GM19452 (cell line): ENCODE data around the gene HLCS.

Experiments used
- ATAC-seq: cut with Tn5 transposase; IDR thresholded peaks from one replicate; pipeline ENCODE4 v1.9.1; 2021; ENCODE audit not compliant: unreplicated experiment

The HLCS gene

DNA sequence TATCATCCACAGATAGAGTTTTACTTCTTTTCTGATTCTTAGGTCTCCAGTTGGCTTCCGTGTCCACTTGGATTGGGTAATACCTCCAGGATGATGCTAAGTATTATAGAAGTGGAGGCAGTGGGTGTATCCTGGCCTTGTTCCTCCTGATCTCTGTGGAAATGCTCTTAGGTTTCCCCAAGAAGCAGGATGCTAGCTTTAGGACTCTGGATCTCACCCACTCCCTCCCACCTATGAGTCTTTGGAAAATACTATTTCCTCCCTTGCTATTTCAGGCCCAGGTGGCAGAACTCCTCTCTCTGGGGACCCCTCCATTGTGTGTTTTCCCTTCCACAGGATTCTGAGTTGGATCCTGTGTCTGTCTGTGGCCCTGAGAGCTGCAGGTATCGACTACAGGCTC is 180.9 kb downstream of the HLCS start:
- ATAC-seq: no peak

DNA sequence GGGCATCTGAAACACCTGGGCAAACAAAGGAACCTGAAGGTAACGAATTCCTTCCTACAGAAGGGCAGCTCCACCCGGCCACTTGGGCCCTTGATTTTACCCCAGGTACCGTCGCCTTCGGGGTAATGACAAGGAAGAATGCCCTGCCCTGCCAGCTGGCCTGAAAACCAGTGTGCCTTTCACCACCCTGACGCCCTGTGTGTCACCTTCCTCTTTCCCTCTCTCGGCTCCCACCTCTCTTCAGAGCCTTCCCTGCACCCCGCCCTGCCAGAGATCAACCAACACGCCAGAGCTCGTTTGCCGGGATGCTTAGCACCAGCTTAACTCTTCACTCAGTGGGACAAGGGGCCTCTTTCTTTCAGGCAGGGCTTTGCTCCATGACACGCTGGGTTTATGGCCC is 181.5 kb downstream of the HLCS start:
- no peak for ATAC-seq

DNA sequence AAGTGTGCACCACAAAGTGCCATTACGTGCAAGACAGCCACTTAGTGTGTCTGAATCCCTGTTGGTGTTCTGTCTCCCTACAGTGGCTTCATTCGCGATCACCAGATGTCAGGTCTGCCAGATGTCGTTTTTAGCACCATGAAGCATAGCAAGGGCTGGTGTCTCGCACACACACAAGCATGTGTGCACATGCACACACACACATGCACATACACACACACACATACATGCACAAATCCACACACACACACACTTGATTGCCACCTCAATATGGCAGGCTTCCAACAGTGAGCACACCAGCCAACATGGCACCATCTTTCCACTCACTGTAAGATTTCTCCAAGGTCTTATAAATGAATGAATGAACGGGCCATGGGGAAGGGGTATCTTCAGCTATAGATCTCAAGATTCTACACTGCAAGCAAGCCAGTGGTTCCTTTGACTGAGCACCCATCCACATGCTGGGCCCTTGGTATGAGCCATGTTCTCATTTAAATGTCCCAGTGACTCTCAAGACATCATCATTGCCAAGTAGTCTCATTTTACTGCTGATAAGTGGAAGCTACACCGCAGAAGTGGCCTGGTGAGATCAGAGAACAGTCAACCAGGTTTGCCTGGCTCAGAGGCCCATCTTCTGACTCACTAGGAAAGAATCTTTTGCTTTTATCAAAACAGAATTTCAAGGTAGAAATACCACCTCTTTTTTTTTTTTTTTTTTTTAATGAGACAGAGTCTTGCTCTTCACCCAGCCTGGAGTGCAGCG is 182.7 kb downstream of the HLCS start:
- no peak for ATAC-seq

DNA sequence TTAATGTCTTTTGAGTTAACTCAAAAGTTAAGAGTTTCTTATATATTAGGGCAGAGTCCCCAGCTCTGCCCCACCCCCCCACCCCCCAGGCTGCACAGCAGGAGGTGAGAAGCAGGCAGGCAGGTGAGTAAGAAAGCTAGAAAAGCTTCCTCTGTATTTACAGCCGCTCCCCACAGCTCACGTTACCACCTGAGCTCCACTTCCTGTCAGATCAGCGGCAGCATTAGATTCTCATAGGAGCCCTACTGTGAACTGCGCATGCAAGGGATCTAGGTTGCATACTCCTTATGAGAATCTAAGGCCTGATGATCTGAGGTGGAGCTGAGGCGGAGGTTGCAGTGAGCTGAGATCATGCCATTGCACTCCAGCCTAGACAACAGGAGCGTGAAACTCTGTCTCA is 185.6 kb downstream of the HLCS start:
- no peak for ATAC-seq

DNA sequence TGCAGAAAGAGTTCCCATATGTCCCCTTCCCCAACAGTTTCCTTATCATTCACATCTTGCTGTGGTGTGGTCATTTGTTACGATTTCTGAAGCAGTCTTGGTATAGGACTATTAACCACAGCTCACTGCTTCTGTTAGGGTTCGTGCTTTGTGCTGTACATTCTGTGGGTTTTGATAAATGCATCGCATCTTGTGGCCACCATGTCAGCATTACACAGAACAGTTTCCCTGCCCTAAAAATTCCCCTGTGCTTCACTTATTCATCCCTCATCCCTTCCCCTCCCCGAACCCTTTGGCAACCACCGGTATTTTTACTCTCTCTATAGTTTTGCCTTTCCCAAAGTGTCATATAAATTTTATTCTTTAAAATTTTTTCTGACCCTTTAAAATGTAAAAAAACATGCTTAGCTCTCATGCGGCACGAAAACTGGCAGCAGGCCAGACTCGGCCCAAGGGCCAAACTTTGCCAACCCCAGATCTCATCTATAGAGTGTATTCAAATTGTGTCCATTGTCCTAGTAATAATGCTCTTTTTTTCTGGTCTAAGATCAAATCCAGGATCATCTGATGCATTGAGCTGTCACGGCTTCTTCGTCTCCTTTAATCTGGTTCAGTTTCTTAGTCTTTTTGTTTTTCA is 189.4 kb downstream of the HLCS start:
- ATAC-seq: no peak

DNA sequence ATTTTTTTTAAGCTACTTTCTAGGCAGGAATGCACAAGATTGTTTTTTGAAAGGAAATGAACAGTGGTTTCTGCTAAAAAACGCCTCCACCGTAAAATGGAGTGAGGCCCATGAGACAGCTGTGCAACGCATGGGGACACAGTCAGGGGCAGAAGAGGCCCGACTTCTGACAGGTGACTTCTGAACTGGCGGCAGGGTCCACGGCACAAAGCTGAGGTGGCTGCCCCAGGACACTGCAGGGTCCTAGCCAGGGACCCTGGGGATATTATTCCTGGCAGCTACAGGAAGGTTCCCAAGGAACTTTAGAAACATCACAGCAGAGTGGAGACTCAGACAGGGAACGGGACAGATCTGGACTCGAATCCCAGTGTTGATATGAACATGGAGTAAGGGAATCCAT is 192.5 kb downstream of the HLCS start:
- ATAC-seq: no peak

DNA sequence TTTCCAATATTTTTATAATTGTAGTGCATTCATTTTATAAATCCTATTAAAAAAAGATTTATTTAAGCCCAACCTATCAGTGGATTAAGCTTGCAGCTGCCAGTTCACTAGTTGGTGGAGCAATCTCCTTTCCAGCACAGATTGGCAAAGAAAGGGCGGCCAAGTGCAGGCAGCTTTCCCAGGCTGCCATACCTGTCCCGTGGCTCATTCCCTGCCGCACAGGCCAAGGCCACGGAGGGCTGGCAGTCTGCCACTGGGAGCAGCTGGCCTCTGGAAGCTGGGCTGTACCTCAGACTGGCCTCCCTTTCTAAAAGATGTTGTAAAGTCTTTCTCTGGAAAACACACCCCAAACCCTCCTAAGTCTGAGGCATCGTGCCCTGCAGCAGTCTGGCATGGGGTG is 193.4 kb downstream of the HLCS start:
- no peak for ATAC-seq

DNA sequence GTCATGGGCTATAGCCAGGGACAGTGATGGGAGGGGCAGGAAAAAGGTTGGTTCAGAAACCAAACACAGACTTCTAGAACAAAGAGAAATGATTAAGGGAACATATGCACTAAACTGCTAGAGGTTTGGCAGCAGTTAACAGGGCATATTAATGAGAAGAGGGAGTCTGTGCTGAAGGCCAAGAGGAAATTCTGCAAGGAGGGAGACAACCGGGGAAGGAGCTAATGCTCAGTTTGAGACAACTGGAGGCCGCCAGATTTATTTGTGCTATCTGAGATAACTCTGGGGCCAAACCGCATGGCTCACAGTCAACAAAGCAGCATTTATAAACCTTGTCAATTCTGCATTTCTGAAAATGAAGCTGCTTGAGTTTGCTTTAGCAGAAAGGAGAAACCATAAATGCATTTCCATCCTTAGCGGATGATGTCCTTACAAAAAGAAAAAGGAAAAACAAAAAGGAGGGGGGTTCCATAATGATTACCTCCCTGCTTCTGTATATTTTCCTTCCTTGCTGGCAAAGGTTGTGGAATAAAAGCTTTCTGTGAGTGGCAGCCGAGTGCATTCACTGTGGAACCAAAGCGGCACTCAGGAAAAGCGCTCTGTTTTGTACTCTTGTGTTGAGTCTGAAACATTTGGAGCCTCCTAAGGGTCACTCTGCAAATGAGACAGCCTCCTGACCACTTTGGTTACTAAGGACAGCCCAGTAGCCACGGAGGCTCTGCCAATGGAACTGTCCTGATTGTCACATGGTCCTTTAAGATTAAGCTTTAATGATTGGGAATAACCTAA is 197.2 kb downstream of the HLCS start:
- ATAC-seq: no peak

DNA sequence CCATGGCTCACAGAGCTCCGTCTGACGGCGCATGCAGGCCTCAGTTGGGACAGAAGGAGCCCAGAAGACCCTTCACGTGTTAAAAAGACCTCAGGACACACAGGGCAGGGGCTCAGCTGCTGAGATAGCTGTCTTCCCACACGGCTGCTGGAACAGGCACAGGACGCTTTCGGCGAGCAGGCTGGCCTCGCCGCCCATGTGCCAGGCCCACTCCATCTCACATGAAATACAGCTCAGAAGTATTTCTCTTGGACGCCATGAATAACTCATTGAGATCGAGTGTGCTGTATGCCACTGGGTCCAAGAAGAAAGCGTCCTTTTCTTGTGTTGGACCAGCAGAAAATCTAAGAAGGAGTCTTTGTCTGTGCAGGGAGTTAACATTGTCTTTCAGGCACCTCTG is 198.0 kb downstream of the HLCS start:
- ATAC-seq: no peak

DNA sequence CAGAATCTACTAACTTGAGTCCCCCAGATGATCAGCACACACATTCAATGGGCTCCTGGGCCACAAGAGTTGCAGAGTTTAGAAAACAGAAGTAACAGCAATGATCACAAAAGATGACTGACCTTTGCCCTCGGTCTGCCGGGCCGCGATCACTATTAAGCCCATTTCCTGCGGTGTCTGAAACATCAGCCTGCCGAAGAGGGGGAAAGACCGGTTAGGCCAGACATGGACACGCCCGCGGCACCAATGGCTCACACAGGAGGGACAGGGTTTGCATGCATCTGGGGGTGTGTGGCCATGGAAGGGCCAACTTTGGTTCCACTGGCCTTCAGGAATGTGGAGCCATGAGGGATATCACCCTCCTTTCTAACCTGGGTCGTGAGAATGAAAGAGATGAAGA is 199.4 kb downstream of the HLCS start:
- ATAC-seq: no peak

DNA sequence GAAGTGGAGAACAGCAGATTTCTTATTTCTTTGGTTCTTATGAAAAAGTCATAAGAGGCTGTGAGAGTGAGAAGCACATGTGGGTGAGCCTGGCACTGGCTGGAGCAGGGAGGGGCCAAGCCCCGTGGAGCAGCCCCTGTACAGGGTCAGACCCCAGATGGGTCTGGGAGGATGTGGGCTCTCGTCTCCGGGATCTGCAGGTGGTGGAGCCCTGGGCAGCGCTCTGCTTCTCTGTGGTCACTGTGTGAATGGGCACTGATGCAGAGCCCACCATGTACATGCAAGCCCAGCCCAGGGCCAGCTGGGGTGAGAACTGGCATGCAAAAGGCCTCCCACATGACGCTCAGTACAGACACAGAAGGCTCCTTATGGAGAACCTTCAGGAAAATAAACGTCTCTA is 200.0 kb downstream of the HLCS start:
- no peak for ATAC-seq

DNA sequence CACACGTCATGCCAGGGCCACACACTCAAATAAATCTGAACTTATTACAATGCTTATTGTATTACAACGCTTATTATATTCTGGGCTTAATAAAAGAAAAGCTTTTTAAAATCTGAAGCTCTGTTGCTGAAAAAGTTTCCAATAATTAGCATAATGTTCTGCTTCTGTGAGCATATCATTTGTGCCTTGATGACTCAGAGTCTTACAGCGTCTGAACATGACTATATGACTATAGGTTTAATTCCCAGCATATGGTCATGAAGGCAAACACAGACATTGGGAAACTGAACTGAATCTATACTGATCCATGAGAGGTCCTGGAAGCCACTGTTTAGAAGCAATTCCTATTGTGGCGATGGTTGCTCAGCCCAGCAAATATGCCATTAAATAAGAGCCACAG is 201.2 kb downstream of the HLCS start:
- no peak for ATAC-seq

DNA sequence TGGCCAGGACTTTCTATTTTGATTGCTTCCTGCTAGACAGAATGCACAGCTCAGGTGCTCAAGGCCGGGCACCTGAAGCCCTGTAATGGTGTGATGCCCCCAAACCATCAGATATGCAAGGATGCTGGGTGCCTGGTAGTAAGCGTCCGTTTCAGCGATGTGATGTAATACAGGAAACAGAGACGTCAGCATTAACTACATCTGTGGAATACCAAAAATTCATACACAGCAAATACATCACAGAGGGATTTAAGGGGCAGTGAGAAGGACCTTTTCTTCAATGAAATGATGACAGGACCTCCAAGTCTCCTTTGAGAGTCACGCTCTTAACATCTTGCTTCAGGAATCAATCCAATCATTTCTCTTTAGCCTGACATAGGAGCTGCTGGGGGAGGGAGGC is 203.2 kb downstream of the HLCS start:
- no peak for ATAC-seq

DNA sequence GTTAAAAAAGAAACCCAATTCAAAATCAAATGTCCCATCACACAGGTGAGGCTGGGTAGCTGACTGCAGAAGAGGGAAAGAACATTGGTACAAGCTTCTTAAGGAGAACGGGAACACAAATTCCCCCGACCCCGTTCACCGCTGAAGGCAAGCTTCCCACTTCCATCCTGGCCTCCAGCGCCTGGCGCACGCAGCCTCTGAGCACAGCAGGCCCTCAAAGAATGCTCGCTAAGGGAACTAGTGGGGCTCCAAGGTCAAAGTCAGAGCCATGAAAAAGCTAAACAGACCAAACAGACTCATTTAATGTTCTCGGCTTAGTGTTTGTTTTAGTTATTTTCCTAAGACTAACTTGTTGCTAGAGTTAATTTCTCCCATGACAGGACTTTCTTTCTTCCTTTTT is 203.8 kb downstream of the HLCS start:
- ATAC-seq: no peak

DNA sequence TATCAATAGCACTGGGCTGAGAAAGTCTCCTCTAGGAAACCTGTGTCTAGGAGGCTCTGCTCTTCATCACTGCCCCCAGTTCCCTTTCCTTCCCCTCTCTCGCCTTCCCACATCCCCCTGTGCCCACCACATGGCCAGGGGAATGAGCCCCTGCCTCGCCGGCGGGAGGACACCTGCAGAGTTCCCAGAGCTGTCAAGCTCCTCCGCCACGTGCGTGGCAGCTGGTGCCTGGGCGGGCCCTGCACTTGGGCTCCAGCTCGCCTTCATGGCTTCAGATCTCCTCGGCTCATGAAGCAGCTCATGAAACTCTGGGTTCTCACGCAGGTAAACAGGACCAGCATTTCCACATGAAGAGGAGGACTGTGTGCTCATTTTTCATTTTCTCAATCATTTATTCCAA is 204.8 kb downstream of the HLCS start:
- ATAC-seq: no peak

DNA sequence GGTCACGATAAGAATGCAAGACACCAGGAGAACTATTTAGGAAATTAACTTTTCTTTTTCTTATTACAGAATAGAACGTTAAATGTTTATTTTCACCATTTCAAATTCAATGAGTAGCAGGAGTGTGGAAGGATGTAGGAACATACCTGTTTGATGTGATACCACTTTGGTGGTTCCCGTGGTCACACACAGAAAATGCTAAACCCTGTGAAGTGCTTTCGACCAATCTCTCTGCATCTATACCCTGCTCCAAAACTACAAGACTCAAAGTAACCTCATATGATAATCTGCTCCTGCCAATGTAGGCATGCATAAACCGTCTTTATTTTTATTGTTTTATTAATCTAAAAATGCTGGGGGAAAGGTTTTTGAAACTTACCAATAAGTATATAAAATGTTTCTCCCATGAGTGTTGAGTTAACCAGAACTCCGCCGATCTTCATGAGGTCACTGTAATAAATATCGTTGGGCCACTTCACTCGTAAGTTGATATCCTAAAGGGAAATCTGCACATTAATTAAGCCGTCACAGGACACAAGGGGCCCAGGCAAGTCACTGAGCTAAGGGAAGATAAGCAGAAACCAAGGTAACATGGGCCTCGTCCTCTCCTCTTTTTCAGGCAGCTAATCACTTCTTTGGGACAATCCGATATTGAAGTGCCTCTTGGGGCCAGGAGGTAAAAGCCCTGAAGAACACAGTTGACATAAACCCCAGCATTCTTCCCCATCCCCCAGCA is 207.0 kb downstream of the HLCS start:
- ATAC-seq: no peak

DNA sequence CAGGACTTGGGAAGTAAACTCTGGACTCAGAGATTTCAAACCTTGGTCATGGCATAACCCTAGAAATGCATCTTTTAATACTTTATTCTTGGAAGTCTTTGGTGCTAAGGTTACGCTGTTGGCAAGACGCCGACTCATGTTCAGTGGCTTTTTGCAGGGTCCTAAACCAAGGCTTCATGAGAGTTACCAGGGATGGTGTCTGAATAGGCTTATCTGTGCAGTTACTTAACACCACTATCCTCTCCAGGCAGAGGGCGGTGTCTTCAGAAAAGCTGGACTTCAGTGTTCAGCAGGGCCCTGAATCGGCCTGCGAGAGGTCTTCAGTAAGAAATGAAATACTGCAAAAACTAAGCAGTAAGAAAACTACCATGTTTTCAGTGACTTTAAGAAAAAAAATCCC is 209.3 kb downstream of the HLCS start:
- no peak for ATAC-seq

DNA sequence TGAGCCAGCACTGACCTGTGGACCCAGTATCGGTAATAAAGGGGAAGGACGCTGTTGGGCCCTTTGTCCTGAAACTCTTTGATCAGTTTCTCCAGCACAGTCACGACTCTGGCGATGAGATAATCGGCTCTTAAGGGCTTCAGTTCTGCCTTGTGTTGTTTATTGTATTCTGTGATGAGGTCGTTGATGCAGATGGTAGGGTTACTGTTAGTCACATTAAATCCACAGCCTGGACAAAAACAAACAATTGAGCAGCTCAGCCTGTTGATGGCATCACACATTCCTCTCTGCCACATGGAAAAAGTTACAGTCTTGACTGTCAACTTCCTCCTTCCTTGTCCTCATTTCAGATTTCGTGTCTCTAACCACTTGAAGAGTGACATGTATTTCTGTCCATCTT is 209.9 kb downstream of the HLCS start:
- no peak for ATAC-seq

DNA sequence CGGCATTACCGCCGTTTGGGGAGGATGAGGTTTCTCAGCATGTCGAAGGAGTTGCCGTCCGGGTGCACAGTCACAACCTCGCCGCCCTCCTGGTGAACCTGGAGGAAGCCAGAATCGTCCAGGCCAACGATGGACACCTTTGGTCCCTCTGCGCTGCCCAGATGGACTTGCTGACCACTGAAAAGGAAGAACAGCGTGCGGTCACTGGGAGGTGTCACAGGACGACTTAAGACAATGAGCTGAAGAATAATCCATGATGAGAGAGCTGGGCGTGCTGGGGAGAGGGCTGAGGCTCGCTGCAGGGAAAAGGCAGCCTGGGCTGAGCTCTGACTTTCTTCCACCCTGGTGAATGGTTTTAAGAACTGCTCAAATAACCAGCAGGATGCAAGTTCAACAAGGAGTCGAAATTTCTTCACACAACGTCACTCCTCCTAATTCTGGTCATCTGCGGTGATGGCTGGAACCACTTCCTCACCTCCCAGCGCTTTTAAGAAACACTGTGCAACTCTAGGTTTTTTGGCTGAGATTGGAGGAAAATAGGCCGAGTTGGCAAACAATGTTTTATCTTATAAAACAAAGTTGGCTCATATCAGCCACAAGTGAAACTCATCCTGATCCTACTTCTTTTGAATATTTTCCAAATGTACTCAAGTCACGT is 212.1 kb downstream of the HLCS start:
- no peak for ATAC-seq

DNA sequence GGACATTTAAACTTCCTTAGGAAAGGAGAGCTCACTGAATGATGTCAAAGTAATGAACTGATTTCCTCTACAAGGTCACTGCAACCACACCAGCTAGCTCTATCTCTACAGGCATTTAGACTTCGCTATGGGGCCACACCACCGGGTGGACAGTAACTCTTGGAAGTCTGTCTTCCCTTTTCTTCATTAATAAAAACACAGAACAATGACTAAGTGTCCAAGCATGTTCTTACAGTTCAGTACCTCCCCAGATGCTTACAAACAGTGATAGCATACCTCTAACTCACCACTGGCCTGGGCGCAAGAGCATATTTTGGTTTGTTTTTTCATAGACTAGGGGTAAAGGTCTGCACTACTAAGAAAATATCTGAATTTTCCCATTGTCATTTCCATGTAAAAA is 212.9 kb downstream of the HLCS start:
- ATAC-seq: no peak

DNA sequence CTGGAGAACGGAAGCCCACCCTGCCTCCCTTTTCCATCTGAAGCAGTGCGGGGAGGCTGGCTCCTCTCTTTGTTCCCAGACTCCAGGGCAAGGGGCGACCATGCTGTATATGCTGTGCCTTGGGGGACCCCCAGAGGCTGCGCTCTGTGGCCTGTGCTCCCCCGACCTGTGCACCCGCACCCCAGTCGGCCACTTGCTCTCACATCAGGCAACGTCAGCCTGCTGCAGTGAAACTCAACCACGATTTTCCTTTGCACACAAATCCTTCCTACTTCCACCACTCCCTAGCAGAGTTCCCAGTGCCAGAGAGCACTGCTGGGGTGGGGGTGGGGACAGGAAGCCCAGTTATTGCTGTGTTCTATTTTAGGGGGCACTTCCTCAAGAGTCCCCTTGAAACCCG is 215.1 kb downstream of the HLCS start:
- ATAC-seq: no peak
